ENCODE measurements around the gene NPHS2. TPM values are rescaled to one million over a fixed set of nuclear protein-coding genes. Genes with fewer than 3 reads are reported as not detected.

Gene NPHS2
- total RNA-seq: not detected in 2 replicates

DNA sequence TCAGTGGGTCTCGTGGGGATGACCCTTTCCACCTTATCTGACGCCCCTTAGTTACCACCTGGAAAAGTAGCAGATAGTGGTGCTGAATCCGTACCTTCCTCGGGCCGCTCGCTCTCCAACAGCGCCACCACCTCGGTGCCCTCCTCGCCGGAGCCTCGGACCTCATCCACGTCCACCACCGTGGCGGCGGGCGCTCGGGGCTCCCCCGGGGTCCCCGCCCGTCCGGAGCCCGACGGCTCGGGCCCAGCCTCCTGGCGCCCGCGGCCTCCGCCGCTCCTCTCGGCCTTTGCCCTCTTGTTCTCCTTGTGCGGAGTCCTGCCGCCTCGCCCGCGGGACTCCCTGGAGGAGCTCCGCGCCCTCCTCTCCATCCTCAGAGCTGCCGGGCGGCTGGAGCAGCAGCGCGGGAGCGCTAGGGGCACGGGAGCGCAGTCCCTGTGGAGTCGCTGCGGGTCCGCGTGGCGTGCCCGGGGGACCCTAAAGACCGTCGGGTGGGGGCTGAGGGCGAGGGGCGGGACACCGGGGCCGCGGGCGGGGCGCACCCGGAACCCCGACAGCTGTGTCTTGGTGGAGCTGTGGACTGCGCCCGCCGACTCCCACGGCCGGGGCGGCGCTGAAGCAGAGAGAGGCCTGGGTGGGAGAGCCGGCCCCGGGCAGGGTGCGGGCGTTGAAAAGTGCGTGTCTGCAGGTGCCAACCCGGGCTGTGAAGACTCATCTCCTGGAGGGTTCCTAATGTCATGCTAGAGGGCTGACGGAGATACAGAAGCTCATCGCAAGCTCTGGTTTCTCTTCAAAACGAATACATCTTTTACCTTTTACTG, at the start of gene NPHS2:
Gene NPHS2 (minus strand): TSS at position 452 of the 818 bp plus-strand sequence. CDS start 84 bp downstream, at position 368.
- no peaks in the 10 kb centered on the region for H3K9me3 Mint-ChIP-seq
- intact Hi-C loops (cut with micrococcal nuclease): no loop called here
- H3K4me1 Mint-ChIP-seq (ENCODE audit: low read depth): no peaks in the 10 kb centered on the region
- H3K4me3 Mint-ChIP-seq: no peak within 1 kb of the TSS
- DNase-seq (ENCODE audit: low spot score): no peak
- H3K27ac Mint-ChIP-seq: no peak within 1 kb of the TSS
- H3K36me3 Mint-ChIP-seq (ENCODE audit: low read depth): no peaks in the 10 kb centered on the region
- H3K27me3 Mint-ChIP-seq (ENCODE audit: insufficient read depth): peaks cover 37% of the 10 kb centered on the region

DNA sequence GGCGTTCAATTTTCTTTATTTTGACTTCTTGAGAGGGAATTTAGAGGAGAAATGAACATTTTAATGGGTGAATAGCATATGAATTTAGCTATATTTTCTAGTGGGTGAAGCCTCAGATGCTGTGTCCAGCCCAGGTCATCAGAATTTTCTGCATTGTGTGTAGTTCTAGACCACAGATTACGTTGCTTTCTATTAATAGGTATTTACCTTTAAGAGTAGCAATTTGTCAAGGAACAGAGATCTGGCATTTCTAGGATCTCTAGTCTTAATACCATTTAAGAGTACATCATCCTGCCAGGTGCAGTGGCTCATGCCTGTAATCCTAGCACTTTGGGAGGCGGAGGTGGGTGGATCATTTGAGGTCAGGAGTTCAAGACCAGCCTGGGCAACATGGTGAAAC, 36.6 kb upstream of the NPHS2 start:
- intact Hi-C loops (cut with micrococcal nuclease): no loop called here
- no peak for DNase-seq (ENCODE audit: low spot score)
- H3K27me3 Mint-ChIP-seq (ENCODE audit: insufficient read depth): peaks cover 14% of the 10 kb centered on the region
- H3K36me3 Mint-ChIP-seq (ENCODE audit: low read depth): no peaks in the 10 kb centered on the region
- H3K27ac Mint-ChIP-seq: no peak overlapping the region
- no peaks in the 10 kb centered on the region for H3K9me3 Mint-ChIP-seq
- no peak overlapping the region for H3K4me3 Mint-ChIP-seq
- H3K4me1 Mint-ChIP-seq (ENCODE audit: low read depth): no peaks in the 10 kb centered on the region

DNA sequence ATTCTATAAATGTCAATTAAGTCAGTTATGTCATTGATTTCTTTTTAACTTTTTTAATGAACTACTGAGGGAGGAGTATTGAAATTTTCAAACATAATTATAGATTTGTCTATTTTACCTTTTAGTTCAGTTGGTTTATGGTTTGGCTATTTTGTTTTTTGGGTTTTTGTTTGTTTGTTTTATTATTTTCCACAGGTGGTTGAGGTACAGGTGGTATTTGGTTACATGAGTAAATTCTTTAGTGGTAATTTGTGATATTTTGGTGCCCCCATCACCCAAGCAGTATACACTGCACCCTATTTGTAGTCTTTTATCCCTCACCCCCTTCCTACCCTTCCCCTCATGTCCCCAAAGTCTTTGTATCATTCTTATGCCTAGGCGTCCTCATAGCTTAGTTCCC, 25.3 kb upstream of the NPHS2 start:
- Mint-ChIP-seq H3K4me3 (no peak overlapping the region), H3K27me3 (ENCODE audit: insufficient read depth) (peaks cover 4% of the 10 kb centered on the region), H3K9me3 (no peaks in the 10 kb centered on the region), H3K4me1 (ENCODE audit: low read depth) (no peaks in the 10 kb centered on the region), H3K36me3 (ENCODE audit: low read depth) (no peaks in the 10 kb centered on the region), H3K27ac (no peak overlapping the region)
- intact Hi-C loops (cut with micrococcal nuclease): no loop called here
- DNase-seq (ENCODE audit: low spot score): no peak

DNA sequence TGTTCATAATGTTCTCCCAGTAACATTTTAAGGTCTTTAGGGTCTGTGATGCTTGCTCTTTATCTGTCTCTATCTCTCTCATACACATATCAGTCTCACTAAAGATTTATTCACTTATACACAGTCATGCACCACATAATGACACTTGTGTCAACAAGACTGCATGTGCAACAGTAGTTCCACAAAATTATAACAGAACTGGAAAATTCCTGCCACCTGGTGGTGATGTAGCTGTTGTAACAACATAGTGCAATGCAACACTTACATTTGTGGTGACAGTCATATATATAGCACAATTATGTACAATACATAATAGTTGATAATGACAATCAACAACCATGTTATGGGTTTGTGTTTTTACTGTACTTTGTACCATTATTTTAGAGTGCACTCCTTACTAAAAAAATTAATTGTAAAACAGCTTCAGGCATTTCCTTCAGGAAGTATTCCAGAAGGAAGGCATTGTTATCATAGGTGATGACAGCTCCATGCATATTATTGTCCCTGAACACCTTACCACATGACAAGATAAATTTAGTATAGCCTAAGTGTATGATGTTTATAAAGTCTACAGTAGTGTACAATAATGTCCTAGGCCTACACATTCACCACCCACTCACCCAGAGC, 24.0 kb upstream of the NPHS2 start:
- no peaks in the 10 kb centered on the region for H3K4me1 Mint-ChIP-seq (ENCODE audit: low read depth)
- H3K27ac Mint-ChIP-seq: no peak overlapping the region
- no peak for DNase-seq (ENCODE audit: low spot score)
- H3K9me3 Mint-ChIP-seq: no peaks in the 10 kb centered on the region
- H3K36me3 Mint-ChIP-seq (ENCODE audit: low read depth): no peaks in the 10 kb centered on the region
- peaks cover 4% of the 10 kb centered on the region for H3K27me3 Mint-ChIP-seq (ENCODE audit: insufficient read depth)
- H3K4me3 Mint-ChIP-seq: no peak overlapping the region
- intact Hi-C loops (cut with micrococcal nuclease): no loop called here

DNA sequence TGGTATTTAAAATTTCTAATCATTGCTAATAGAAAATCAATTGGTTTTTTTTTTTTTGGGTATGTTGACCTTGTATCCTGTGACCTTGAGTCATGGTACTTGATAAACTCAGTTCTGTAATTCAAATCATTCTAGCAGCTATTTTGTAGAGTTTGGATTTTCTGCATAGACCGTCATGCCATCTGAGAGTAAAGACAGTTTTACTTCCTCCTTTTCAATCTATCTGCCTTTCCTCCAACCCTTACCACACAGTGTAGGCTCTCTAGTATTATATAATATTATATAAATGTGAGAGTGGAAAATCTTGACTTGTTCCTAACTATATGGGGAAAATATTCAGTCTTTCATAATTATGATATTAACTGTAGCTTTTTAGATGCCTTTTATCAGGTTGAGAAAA, 22.9 kb upstream of the NPHS2 start:
- Mint-ChIP-seq H3K27ac (no peak overlapping the region), H3K4me1 (ENCODE audit: low read depth) (no peaks in the 10 kb centered on the region), H3K4me3 (no peak overlapping the region), H3K36me3 (ENCODE audit: low read depth) (no peaks in the 10 kb centered on the region), H3K9me3 (no peaks in the 10 kb centered on the region), H3K27me3 (ENCODE audit: insufficient read depth) (peaks cover 4% of the 10 kb centered on the region)
- intact Hi-C loops (cut with micrococcal nuclease): no loop called here
- DNase-seq (ENCODE audit: low spot score): no peak

DNA sequence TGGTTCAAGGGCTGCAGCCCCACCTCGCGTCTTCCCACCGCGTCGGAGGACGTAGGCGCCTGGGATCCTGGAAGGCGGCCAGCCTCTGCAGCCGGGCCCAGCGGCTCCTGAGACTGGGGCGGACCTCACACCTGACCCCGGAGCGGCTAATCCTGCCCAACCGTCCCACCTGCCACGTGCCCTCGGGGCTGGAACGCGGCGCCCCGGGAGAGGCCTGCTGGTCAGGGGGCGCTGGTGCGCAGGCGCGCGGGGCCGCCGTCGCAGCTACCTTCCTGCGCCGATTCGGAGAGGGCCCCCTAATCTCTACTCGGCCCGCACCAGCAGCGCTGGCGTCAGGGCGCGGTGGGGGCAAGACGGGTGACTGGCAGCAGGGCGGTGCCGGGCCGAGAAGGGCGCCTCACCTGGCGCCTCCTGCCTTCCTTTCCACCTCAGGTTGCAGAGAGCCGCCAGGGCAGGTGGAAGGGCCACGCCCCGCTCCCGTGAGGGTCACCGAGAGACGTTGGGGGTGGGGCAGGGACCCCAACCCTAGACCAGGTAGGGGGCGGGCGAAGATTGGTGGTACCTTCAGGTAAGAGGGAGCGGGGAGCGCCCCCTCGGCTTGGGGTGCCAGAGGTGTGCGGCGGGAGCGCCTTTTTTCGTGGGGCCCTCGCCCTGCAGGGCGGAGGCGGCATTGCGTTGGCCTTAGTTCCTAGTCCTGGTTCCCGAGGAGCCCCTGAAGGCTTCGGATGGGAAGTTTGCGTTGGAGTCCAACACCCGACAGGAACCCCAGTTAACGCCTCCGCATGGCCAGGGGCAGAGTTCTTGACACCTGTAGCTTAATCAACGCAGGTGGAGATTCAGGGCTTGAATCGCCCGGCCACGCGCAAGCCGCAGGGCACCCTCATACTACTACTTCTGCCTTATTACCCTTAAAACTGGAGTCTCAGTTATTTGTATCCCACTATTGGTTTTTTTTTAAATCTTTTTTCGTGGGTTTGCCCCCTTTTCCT, 16.1 kb upstream of the NPHS2 start, which contains the start of gene TDRD5:
Gene TDRD5 (plus strand): TSS at position 241 of the 989 bp plus-strand sequence. CDS start 784 bp downstream, outside the sequence.
- H3K4me3 Mint-ChIP-seq: no peak within 1 kb of the TSS
- H3K27ac Mint-ChIP-seq: no peak within 1 kb of the TSS
- DNase-seq (ENCODE audit: low spot score): no peak
- H3K9me3 Mint-ChIP-seq: no peaks in the 10 kb centered on the region
- intact Hi-C loops (cut with micrococcal nuclease): no loop called here
- no peaks in the 10 kb centered on the region for H3K4me1 Mint-ChIP-seq (ENCODE audit: low read depth)
- H3K36me3 Mint-ChIP-seq (ENCODE audit: low read depth): no peaks in the 10 kb centered on the region
- H3K27me3 Mint-ChIP-seq (ENCODE audit: insufficient read depth): peaks cover 18% of the 10 kb centered on the region

DNA sequence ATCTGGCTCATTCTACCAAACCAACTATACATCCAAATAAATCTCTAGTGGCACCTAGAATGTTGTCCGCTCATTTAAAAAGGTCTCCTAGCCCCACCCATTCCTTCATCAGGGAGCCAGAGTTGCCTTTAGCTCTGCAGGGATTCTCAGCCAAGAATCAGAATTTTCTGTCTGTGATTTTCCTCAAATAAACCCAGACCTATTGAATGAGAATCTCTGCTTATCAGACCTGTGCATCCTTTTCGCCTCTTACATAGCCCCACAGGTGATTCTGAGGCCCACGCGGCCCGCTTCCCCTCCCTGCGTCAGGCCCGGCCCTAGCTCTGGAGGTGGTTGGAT, 15.5 kb upstream of the NPHS2 start:
- Mint-ChIP-seq H3K36me3 (ENCODE audit: low read depth) (no peaks in the 10 kb centered on the region), H3K4me1 (ENCODE audit: low read depth) (no peaks in the 10 kb centered on the region), H3K27ac (no peak overlapping the region), H3K27me3 (ENCODE audit: insufficient read depth) (peaks cover 18% of the 10 kb centered on the region), H3K9me3 (no peaks in the 10 kb centered on the region), H3K4me3 (no peak overlapping the region)
- intact Hi-C loops (cut with micrococcal nuclease): no loop called here
- no peak for DNase-seq (ENCODE audit: low spot score)

DNA sequence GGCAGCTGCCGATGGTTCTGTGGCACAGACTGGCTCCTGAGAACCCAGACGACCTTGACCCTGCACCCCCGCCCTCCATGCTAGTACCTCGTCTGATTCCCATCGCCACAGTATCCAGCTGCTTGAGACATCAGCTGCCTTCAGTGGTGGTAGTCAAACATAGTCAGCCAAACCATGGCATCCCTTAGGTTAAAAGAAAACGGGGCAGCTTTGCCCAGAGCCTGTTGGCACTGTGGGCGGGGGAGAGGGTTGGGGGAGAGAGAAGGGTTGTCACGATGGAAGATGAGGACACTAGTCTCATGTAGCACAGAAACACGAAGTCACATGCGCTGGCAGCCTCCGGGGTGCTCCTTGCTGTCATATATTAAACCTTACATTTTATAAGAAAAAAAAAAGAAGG, 14.9 kb upstream of the NPHS2 start:
- Mint-ChIP-seq H3K4me1 (ENCODE audit: low read depth) (no peaks in the 10 kb centered on the region), H3K9me3 (no peaks in the 10 kb centered on the region), H3K4me3 (no peak overlapping the region)

DNA sequence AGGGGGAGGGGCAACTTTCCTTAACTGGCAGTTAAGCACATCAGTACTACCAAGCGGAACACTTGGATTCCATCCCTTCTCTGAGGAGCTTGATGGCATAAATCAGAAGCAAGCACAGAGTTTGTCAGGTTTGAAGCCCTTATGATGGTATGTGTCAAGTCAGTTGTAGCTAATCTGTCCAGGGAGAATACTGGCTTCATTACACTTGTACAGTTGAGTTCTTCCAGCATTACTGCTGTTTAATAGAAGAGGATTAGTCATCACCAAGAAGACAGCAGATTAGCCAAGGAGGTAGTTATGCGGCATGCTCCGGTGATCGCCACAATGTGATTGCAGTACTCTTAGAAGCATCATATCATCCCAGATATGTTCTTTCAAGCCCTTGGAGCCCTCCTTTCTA, 13.8 kb upstream of the NPHS2 start:
- no peaks in the 10 kb centered on the region for H3K4me1 Mint-ChIP-seq (ENCODE audit: low read depth)
- no peak overlapping the region for H3K4me3 Mint-ChIP-seq
- DNase-seq (ENCODE audit: low spot score): no peak
- intact Hi-C loops (cut with micrococcal nuclease): no loop called here
- H3K9me3 Mint-ChIP-seq: no peaks in the 10 kb centered on the region
- peaks cover 26% of the 10 kb centered on the region for H3K27me3 Mint-ChIP-seq (ENCODE audit: insufficient read depth)
- H3K36me3 Mint-ChIP-seq (ENCODE audit: low read depth): no peaks in the 10 kb centered on the region
- H3K27ac Mint-ChIP-seq: no peak overlapping the region

More for the DNA sequence above, 14.9 kb upstream of the NPHS2 start:
- intact Hi-C loops (cut with micrococcal nuclease): no loop called here
- no peaks in the 10 kb centered on the region for H3K36me3 Mint-ChIP-seq (ENCODE audit: low read depth)
- peaks cover 21% of the 10 kb centered on the region for H3K27me3 Mint-ChIP-seq (ENCODE audit: insufficient read depth)
- no peak for DNase-seq (ENCODE audit: low spot score)
- H3K27ac Mint-ChIP-seq: no peak overlapping the region

DNA sequence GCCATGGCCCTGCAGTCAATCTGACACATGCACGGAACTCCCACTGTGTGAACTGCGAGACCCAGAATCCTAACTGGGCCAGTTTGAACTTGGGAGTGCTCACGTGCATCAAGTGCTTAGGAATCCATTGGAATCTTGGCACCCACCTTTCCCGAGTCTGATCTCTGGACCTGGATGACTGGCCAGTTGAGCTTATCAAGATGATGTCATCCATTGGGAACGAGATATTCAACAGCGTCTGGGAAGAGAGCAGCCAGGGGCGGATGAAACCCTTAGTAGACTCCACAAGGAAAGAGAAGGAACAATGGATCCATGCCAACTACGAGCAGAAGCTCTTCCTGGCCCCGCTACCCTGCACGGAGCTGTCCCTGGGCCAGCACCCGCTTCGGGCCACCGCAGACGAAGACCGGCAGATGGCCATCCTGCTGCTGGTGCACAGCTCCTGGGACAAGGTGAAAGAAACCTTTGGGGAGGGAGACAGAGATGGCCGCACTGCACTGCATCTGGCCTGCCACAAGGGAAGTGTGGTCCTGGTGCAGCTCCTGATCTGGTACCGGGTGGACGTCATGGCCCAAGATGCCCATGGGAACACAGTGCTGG, 12.8 kb upstream of the NPHS2 start:
- intact Hi-C loops (cut with micrococcal nuclease): no loop called here
- Mint-ChIP-seq H3K9me3 (no peaks in the 10 kb centered on the region), H3K4me3 (no peak overlapping the region), H3K36me3 (ENCODE audit: low read depth) (no peaks in the 10 kb centered on the region), H3K27me3 (ENCODE audit: insufficient read depth) (peaks cover 26% of the 10 kb centered on the region), H3K4me1 (ENCODE audit: low read depth) (no peaks in the 10 kb centered on the region), H3K27ac (no peak overlapping the region)
- DNase-seq (ENCODE audit: low spot score): no peak

DNA sequence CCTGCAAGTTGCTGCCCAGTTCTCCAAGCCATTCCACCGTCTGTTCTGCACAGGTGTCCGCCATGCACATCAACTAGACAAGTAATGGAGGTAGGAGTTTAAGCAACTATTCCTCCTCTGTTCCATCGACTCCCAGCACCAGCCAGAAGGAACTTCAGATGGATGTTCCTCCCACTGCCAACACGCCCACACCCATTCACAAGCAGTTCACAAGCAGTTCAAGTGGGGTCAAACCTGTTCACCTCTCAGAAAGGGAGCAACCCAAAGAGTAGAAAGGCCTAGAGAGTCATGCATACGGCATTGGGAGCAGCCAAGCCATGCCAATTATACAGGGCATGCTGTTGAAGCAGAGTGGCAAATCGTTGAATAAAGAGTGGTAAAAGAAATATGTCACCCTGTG, 11.6 kb upstream of the NPHS2 start:
- H3K27ac Mint-ChIP-seq: no peak overlapping the region
- H3K27me3 Mint-ChIP-seq (ENCODE audit: insufficient read depth): peaks cover 24% of the 10 kb centered on the region

DNA sequence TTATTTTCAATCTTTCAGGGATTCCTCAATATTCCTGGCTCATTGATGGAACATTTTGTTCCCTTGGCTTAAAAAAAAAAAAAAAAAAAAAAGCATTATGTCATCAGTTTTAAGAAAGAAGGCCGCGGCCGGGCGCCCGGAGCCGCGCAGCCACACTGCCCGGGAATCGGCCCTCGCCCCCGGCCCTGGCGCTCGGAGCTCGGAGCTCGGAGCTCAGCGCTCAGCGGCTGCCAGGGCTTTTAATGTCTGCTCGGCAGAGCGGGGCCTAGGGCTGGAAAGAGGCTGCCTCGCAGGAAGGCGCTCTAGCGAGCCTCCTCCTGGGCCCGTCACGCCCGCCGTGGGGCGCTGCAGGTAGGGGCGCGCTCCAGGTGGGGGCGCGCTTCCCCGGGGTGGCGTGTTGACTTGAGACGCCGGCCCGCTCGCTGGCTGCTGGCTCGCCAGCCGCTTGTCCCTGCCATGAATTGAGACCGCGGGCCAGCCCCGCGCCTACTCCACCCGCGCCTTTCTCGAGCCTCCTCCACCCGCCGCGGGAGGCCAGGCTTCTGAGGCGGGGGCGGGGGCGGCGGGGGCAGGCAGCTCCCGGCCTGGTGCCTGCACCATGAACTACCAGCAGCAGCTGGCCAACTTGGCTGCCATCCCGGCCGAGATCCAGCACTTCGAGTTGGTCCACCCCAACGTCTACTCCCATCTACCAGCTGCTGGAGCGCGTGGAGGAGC, 10.5 kb upstream of the NPHS2 start:
- Mint-ChIP-seq H3K4me3 (no peak overlapping the region), H3K27me3 (ENCODE audit: insufficient read depth) (peaks cover 26% of the 10 kb centered on the region), H3K4me1 (ENCODE audit: low read depth) (no peaks in the 10 kb centered on the region), H3K9me3 (no peaks in the 10 kb centered on the region), H3K36me3 (ENCODE audit: low read depth) (no peaks in the 10 kb centered on the region), H3K27ac (no peak overlapping the region)
- intact Hi-C loops (cut with micrococcal nuclease): no loop called here
- no peak for DNase-seq (ENCODE audit: low spot score)

More for the DNA sequence above, 11.6 kb upstream of the NPHS2 start:
- intact Hi-C loops (cut with micrococcal nuclease): no loop called here
- Mint-ChIP-seq H3K4me1 (ENCODE audit: low read depth) (no peaks in the 10 kb centered on the region), H3K4me3 (no peak overlapping the region), H3K9me3 (no peaks in the 10 kb centered on the region), H3K36me3 (ENCODE audit: low read depth) (no peaks in the 10 kb centered on the region)
- DNase-seq (ENCODE audit: low spot score): no peak

All from activated T-helper 1 cell treated with anti-CD3 and anti-CD28 coated beads, Interleukin-12 subunit alpha, Interleukin-12 subunit beta, Interleukin-2, Interleukin-4 antibody, amounts not matched to agents 30 ng/mL and 10 ng/mL and 1 ng/mL, durations not matched to agents 14 hours and 24 hours and 36 hours (primary cell).